GM21526 (cell line): ENCODE results near the gene UBQLNL.

ENCODE experiments used
- ATAC-seq: cut with Tn5 transposase; IDR thresholded peaks from one replicate; pipeline ENCODE4 v1.9.1; 2021; ENCODE audit warnings: moderate library complexity; ENCODE audit not compliant: unreplicated experiment, low FRiP score

Gene UBQLNL, protein sequence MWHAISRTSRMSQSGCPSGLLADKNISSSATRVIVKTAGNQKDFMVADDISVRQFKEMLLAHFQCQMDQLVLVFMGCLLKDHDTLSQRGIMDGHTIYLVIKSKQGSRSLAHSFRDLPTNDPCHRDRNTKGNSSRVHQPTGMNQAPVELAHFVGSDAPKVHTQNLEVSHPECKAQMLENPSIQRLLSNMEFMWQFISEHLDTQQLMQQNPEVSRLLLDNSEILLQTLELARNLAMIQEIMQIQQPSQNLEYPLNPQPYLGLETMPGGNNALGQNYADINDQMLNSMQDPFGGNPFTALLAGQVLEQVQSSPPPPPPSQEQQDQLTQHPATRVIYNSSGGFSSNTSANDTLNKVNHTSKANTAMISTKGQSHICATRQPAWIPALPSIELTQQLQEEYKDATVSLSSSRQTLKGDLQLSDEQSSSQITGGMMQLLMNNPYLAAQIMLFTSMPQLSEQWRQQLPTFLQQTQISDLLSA

GRCh38 chr11:5516599-5516998, at the start of gene UBQLNL:
TSS of gene UBQLNL (minus strand) at chr11:5516699. CDS start at chr11:5516441, 258 bp downstream.
- ATAC-seq = no peak

GRCh38 chr11:5564259-5565019, 47.9 kb upstream of the UBQLNL start:
- no peak for ATAC-seq

- ATAC-seq = no peak
Measured at GRCh38 chr11:5557751-5558150, 41.3 kb upstream of the UBQLNL start.

GRCh38 chr11:5556596-5557188, 40.2 kb upstream of the UBQLNL start:
- ATAC-seq = no peak

DNA sequence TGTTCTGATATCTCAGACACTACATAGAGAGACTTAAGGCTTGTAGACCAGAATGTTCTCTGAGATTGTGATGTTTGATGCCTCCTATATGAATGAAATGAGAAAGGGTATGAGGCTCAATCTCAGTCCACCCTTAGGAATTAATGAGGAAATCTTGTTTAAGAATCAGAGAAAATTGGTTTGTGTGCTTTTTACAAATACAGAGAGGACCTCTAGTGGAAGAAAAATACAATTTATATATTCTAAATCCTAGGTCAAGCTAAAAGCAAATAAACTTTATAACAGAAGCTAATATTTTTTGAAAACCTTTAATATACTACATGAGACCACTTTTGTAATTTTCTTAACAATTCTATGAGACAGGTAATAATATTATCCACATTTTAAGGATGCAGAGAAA, 36.8 kb upstream of the UBQLNL start:
- no peak for ATAC-seq

- no peak for ATAC-seq
Measured at GRCh38 chr11:5550440-5551095, 34.1 kb upstream of the UBQLNL start.

- no peak for ATAC-seq
Measured at GRCh38 chr11:5548440-5548839, 31.9 kb upstream of the UBQLNL start, which contains the start of gene OR52H1. TSS of gene OR52H1 (minus strand) at chr11:5548540. CDS start at chr11:5545505, 3,035 bp downstream.

- ATAC-seq = no peak
Measured at GRCh38 chr11:5547982-5548381, 31.5 kb upstream of the UBQLNL start.

- ATAC-seq = no peak
Measured at GRCh38 chr11:5546457-5546856, 30.0 kb upstream of the UBQLNL start.

GRCh38 chr11:5541427-5541826, 24.9 kb upstream of the UBQLNL start:
- no peak for ATAC-seq

DNA sequence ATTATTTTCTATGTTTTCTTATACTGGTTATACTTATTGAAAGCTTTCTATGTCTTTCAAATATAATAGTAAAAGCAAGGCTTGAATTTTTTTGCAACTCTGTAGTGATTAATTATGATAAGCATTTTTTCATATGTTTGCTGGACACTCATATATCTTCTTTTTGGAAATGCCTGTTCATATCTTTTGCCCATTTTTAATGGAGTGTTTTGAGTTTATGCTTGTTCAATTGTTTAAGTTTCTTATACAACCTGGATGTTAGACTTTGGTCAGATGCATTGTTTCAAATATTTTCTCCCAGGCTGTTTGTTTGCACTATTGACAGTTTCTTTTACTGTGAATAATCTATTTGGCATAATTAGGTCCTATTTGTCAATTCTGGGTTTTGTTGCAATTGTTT, 20.0 kb upstream of the UBQLNL start:
- no peak for ATAC-seq

- ATAC-seq = no peak
Measured at GRCh38 chr11:5534046-5534445, 17.5 kb upstream of the UBQLNL start.

- ATAC-seq = no peak
Measured at GRCh38 chr11:5531053-5531831, 14.7 kb upstream of the UBQLNL start.

GRCh38 chr11:5528495-5528894, 12.0 kb upstream of the UBQLNL start:
- no peak for ATAC-seq

GRCh38 chr11:5527716-5528115, 11.2 kb upstream of the UBQLNL start:
- ATAC-seq = no peak

DNA sequence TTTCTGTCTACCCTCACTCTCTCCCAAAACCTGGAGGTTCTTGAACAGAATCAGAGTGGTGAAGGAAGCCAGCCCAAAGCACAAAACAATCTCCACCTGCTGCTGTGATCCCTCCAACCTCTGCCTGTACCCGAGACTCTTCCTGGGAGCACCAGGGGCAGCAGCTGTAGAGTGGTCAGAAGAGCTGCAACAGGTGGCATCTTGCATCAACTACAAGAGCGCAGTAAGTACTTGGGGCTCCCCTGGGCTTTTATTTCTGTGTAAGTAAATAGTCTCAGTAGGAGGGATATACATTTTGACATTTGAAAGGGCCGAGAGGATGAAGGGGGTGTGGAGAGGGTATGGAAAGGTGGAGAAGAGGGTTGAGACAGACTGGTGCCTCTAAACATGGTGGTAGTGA, 8.3 kb upstream of the UBQLNL start:
- no peak for ATAC-seq

GRCh38 chr11:5522308-5522707, 5.8 kb upstream of the UBQLNL start:
- ATAC-seq = no peak

DNA sequence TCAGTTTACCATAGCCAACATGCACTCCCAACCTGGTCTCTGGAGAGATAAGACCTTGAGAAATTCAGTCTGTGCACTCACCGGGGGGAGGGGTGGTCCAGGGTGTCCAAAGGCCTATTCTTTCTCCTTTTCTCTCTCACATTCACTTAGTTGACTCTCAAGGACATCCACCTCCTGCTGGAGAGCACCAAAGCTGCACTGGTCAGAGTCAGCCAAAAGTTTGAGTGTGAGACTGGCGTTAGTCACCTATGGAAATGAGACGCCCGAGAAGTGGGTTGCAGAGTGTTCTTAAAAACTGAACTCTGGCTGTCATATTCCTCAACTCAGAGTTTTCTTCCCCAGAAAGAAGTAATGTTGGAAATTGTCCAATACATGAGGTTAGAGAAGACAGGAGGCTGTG, 5.0 kb upstream of the UBQLNL start:
- no peak for ATAC-seq

DNA sequence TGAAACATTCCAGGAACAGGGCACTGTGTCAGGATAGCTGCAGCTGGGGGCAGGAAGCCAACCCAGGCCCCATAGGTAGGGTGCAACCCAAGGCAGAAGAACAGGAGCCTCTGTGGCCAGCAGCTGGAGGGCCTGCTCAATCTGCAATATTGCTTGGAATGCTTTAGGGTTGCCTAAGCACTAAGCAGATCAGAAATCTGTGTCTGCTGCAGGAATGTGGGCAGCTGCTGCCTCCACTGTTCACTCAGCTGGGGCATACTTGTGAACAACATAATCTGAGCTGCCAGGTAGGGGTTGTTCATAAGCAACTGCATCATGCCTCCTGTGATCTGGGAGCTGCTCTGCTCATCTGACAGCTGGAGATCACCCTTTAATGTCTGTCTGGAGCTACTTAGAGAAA, 1.7 kb downstream of the UBQLNL start:
- ATAC-seq = no peak

GRCh38 chr11:5509803-5510202, 6.7 kb downstream of the UBQLNL start, which contains the start of gene UBQLN3:
TSS of gene UBQLN3 (minus strand) at chr11:5509957. CDS start at chr11:5509558, 399 bp downstream.
- no peak for ATAC-seq
